Esophagus muscularis mucosa (tissue), 4 donors: ENCODE data around the gene TEAD1. TPM values are rescaled to one million over a fixed set of nuclear protein-coding genes. Genes with fewer than 3 reads are reported as not detected.

Source experiments
- DNase-seq: peaks from one replicate; pipeline ENCODE4 v3.0.0-alpha.2; 2017; ENCODE audit errors: extremely low spot score
- H3K27ac ChIP-seq, 4 donors: fragments of 200-600 bp; sonication (generic); replicated peaks in 1 of 4; 1 replicate in 3 of 4; 2 replicates in 1 of 4; pipeline ENCODE4 v1.5.1; 2016 to 2019; ENCODE audit warnings: mild to moderate bottlenecking in 1 of 4
- H3K27me3 ChIP-seq, 4 donors: fragments of 200-600 bp; sonication (generic); one replicate each; pipeline versions ENCODE4 v1.5.1 to v1.6.0; 2016 to 2019
- H3K36me3 ChIP-seq, 4 donors: fragments of 200-600 bp; sonication (generic); one replicate each; pipeline ENCODE4 v1.5.1; 2016 to 2019
- H3K4me1 ChIP-seq, 4 donors: fragments of 200-600 bp; sonication (generic); one replicate each; pipeline ENCODE4 v1.5.1; 2016 to 2019
- H3K4me3 ChIP-seq, 4 donors: fragments of 200-600 bp; sonication (generic); 1 replicate in 2 of 4; 2 replicates in 2 of 4; pipeline ENCODE4 v1.5.1; 2016 to 2019; ENCODE audit warnings: mild to moderate bottlenecking in 4 of 4, moderate library complexity in 1 of 4
- H3K9me3 ChIP-seq, 4 donors: fragments of 200-600 bp; sonication (generic); 1 replicate in 3 of 4; 2 replicates in 1 of 4; pipeline ENCODE4 v1.5.1; 2016 to 2019
- EP300 ChIP-seq: sonication (generic); formaldehyde crosslinking; IDR thresholded peaks from one replicate; pipeline ENCODE4 v1.6.1; 2017; ENCODE audit warnings: antibody characterized with exemption
- POLR2A ChIP-seq: fragments of 450-650 bp; IDR thresholded peaks from one replicate; pipeline ENCODE4 v1.6.1; 2017; ENCODE audit warnings: antibody characterized with exemption, moderate library complexity, mild to moderate bottlenecking, low read depth
- POLR2AphosphoS5 ChIP-seq, 2 donors: sonication (generic); formaldehyde crosslinking; IDR thresholded peaks; one replicate each; pipeline ENCODE4 v1.6.1; 2017; ENCODE audit warnings: antibody characterized with exemption in 2 of 2
- WGBS: methylation state at CpG from one replicate; pipeline ENCODE4 v1.1.5; 2018; 5-methylcytosine and 5-hydroxymethylcytosine counted together
- intact Hi-C: fragments of 100-400 bp; cut with DNase I; formaldehyde crosslinking; loops from one replicate; pipeline ENCODE4 v1.15.1; 2023
- total RNA-seq, 4 donors: library from RNA; depleted of rRNA; stranded (reverse); fragments of >200 nt; gene quantifications; one replicate each; pipeline versions ENCODE4 v1.1.0 to v1.2.1, GENCODE V29; 2016
- TF ChIP-seq, protein P1 (sequence below), 3 experiments: fragments of 200-600 bp in 2 of 3; fragments of 450-650 bp in 1 of 3; sonication (generic) in 2 of 3; IDR thresholded peaks; one replicate each; pipeline ENCODE4 v1.5.1; 2017 to 2019; ENCODE audit warnings: antibody characterized with exemption in 3 of 3, mild to moderate bottlenecking in 2 of 3, moderate library complexity in 1 of 3

TEAD1 gene
- total RNA-seq, 4 donors from 2014 or later, result 147 to 307 (median 232) TPM

- 95% methylated on average over 5 of the region's 5 CpGs for WGBS
- no peaks in the 10 kb centered on the region for H3K9me3 ChIP-seq
- H3K4me1 ChIP-seq, result peaks cover 21 to 51% (median 30%) of the 10 kb centered on the region in 4 donors
- no peaks in the 10 kb centered on the region for H3K36me3 ChIP-seq
- no peak overlapping the region for H3K27ac ChIP-seq
- TF ChIP-seq EP300 (no peak), POLR2A (no peak), POLR2AphosphoS5 (IDR thresholded peaks at IDR 0.05) (no peak)
- TF ChIP-seq, protein P1, sequence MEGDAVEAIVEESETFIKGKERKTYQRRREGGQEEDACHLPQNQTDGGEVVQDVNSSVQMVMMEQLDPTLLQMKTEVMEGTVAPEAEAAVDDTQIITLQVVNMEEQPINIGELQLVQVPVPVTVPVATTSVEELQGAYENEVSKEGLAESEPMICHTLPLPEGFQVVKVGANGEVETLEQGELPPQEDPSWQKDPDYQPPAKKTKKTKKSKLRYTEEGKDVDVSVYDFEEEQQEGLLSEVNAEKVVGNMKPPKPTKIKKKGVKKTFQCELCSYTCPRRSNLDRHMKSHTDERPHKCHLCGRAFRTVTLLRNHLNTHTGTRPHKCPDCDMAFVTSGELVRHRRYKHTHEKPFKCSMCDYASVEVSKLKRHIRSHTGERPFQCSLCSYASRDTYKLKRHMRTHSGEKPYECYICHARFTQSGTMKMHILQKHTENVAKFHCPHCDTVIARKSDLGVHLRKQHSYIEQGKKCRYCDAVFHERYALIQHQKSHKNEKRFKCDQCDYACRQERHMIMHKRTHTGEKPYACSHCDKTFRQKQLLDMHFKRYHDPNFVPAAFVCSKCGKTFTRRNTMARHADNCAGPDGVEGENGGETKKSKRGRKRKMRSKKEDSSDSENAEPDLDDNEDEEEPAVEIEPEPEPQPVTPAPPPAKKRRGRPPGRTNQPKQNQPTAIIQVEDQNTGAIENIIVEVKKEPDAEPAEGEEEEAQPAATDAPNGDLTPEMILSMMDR (IDR thresholded peaks at IDR 0.05), result no peak
- H3K4me3 ChIP-seq, result no peak overlapping the region
- DNase-seq, result no peak
- intact Hi-C loops, result no loop called here
- H3K27me3 ChIP-seq, result no peaks in the 10 kb centered on the region
Observed at GRCh38 chr11:12729941-12730340, 55.7 kb downstream of the TEAD1 start.

DNA sequence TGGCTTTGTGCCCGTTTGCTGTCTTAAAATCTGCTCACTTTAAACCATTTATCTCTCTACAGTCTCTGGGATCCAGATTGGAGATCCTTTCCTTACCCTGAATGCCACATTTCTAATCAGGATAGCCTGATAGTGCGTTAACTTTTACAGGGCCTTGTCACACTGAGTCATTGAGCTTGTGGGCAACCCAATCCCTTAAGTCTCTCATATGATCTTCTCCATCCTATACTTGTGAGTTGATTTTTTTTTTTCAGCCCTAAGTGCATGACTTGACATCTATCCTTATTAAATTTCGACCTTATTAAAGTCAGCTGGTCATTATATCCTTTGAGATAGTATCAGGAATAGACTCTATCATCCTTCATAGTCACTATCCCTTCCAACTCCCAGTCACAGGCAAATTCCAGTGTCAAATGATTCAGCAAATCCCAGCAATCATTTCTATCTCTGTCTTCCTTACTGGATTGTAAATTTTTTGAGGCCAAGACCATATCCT is 57.7 kb downstream of the TEAD1 start:
- H3K4me1 ChIP-seq, result peaks cover 25 to 53% (median 30%) of the 10 kb centered on the region in 4 donors
- intact Hi-C loops, result no loop called here
- no peaks in the 10 kb centered on the region for H3K27me3 ChIP-seq
- no peaks in the 10 kb centered on the region for H3K36me3 ChIP-seq
- TF ChIP-seq POLR2A (no peak), EP300 (no peak), POLR2AphosphoS5 (IDR thresholded peaks at IDR 0.05) (no peak)
- TF ChIP-seq, protein P1 (IDR thresholded peaks at IDR 0.05), result no peak
- no peaks in the 10 kb centered on the region for H3K9me3 ChIP-seq
- no peak overlapping the region for H3K4me3 ChIP-seq
- H3K27ac ChIP-seq, result no peak overlapping the region
- 81% methylated on average over 3 of the region's 3 CpGs for WGBS
- no peak for DNase-seq

DNA sequence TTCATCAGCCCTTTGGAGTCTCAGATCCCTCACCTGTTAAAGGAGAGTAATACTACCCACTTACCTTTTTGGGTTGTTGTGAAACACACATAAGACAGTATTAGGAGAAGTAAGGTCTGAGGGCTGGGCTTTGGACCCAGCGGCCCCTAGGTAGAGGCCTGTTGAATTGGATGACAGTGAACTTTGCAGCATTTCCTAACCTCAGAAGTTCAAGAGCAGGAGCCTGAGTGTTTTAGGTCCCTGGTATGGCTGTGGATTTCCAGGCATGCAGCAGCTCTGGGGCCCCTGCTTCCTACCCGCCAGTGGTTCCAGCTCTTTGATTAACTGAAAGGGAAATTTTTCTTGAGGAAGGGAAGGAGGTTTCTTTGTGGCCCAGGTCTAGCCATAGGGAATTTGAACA is 58.9 kb downstream of the TEAD1 start:
- intact Hi-C loops, result no loop called here
- DNase-seq, result no peak
- no peak overlapping the region for H3K27ac ChIP-seq
- no peak overlapping the region for H3K4me3 ChIP-seq
- 100% methylated on average over 1 of the region's 2 CpGs for WGBS
- TF ChIP-seq, protein P1 (IDR thresholded peaks at IDR 0.05), result no peak
- TF ChIP-seq POLR2A (no peak), POLR2AphosphoS5 (IDR thresholded peaks at IDR 0.05) (no peak), EP300 (no peak)
- no peaks in the 10 kb centered on the region for H3K36me3 ChIP-seq
- no peaks in the 10 kb centered on the region for H3K27me3 ChIP-seq
- no peaks in the 10 kb centered on the region for H3K9me3 ChIP-seq
- H3K4me1 ChIP-seq, result peaks cover 15 to 41% (median 20%) of the 10 kb centered on the region in 4 donors

DNA sequence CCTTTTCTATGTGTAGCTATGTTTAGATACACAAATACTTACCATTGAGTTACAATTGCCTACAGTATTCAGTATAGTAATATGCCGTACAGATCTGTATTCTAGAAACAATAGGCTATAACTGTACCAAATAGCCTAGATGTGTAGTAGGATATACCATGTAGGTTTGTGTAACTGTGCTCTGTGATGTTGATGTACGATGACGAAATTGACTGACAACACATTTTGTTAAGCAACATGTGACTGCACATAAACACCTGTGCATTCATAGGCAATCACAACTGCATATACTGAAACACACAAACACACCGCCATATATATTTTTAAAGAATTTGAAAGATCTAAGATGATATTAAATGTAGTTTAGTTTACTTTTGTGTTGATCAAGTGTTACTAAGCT is 60.4 kb downstream of the TEAD1 start:
- no peak overlapping the region for H3K4me3 ChIP-seq
- 98% methylated on average over 4 of the region's 4 CpGs for WGBS
- H3K27me3 ChIP-seq, result no peaks in the 10 kb centered on the region
- no peak overlapping the region for H3K27ac ChIP-seq
- peaks cover 8 to 28% (median 11%) of the 10 kb centered on the region in 4 donors for H3K4me1 ChIP-seq
- H3K36me3 ChIP-seq, result no peaks in the 10 kb centered on the region
- H3K9me3 ChIP-seq, result no peaks in the 10 kb centered on the region
- DNase-seq, result no peak
- TF ChIP-seq POLR2AphosphoS5 (IDR thresholded peaks at IDR 0.05) (no peak), POLR2A (no peak), EP300 (no peak)
- TF ChIP-seq, protein P1 (IDR thresholded peaks at IDR 0.05), result no peak
- intact Hi-C loops, result no loop called here

GRCh38 chr11:12735262-12735661 is 61.0 kb downstream of the TEAD1 start:
- Histone ChIP-seq H3K4me1 (peaks cover 8 to 28% (median 11%) of the 10 kb centered on the region in 4 donors), H3K27ac (no peak overlapping the region), H3K4me3 (no peak overlapping the region), H3K27me3 (no peaks in the 10 kb centered on the region), H3K36me3 (no peaks in the 10 kb centered on the region), H3K9me3 (no peaks in the 10 kb centered on the region)
- 90% methylated on average over 7 of the region's 7 CpGs for WGBS
- intact Hi-C loops, result no loop called here
- DNase-seq, result no peak
- TF ChIP-seq POLR2AphosphoS5 (IDR thresholded peaks at IDR 0.05), result no peak
- TF ChIP-seq EP300, result no peak
- TF ChIP-seq POLR2A, result no peak
- TF ChIP-seq, protein P1 (IDR thresholded peaks at IDR 0.05), result no peak
